ENCODE data around the gene CABS1. TPM values are rescaled to one million over a fixed set of nuclear protein-coding genes. Genes with fewer than 3 reads are reported as not detected.

Gene CABS1
- total and polyA plus RNA-seq, 10 of the 15 experiments (the other 5 are each of a cell fraction or from before 2014, with no cell fraction given), result not detected

DNA sequence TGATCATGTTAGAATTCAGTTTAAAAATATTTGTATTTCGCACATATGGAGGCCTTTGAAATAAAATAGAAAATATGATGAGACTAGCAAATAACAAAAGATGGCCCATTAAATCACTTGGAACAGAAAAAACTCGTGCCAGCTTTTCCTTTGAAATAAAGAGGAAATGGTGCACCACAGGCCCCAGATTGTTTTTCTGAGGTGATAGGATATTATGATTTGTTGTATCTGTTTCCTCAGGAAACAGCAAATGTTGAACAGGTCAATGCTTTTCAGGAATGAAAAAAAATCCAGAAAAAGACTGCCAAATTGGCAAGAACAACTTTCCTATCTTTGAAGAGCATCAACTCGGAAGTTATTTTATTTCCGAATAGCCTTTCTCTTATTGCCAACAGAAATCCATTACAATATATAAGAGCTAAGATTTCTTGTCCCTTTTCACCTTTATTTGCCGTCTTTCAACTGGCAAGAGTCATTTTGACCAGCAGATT, 48.0 kb downstream of the CABS1 start, which contains the start of gene SMR3B:
SMR3B (plus strand) TSS at position 441 of the 491 bp plus-strand sequence. CDS start 1,380 bp downstream, outside the sequence.
- ChIA-PET RAD21 (ENCODE audit: unreplicated experiment) (no interaction called here), SMC1A (ENCODE audit: uncharacterized antibody, unreplicated experiment) (interaction anchor here (1.9 kb wide), 1 partner anchor 19 kb away, joined by 6 read pairs; no protein-coding TSS in a partner anchor), POLR2A (no interaction called here), CTCF (no interaction called here)
- no TSS peak for BruUV-seq (replicated peaks)
- no peaks in the 10 kb centered on the region for H3K27me3 ChIP-seq (replicated peaks in 1 of 2; ENCODE audit: control insufficient read depth in 2 of 2, insufficient read depth in 2 of 2, low read length in 1 of 2)
- no peaks in the 10 kb centered on the region for H3K4me1 ChIP-seq (ENCODE audit: control insufficient read depth, insufficient read depth, low read length)
- FAIRE-seq (no peak), DNase-seq (ENCODE audit: low read depth, low spot score) (no peak), ATAC-seq (no peak)
- H3K4me3 ChIP-seq, result no peak within 1 kb of the TSS
- H3K9ac ChIP-seq (ENCODE audit: control insufficient read depth, insufficient read depth, low read length), result no peak within 1 kb of the TSS
- no peaks in the 10 kb centered on the region for H4K20me1 ChIP-seq (ENCODE audit: control insufficient read depth, insufficient read depth)
- TF ChIP-seq ZNF274 (IDR thresholded peaks at IDR 0.05; ENCODE audit: insufficient read depth, insufficient read length), result no peak
- no peaks in the 10 kb centered on the region for H3K79me2 ChIP-seq (ENCODE audit: control insufficient read depth, insufficient read depth, low read length)
- no peaks in the 10 kb centered on the region for H3K36me3 ChIP-seq (ENCODE audit: control insufficient read depth in 2 of 2, insufficient read depth in 2 of 2, low read length in 1 of 2)
- 39% methylated on average over 5 of the region's 5 CpGs for WGBS (ENCODE audit: insufficient coverage, insufficient replicate concordance, low lambda C conversion rate, missing lambda C conversion rate)
- no peak within 1 kb of the TSS for H2AFZ ChIP-seq (ENCODE audit: control insufficient read depth, low read depth, low read length)
- H3K27ac ChIP-seq (ENCODE audit: control insufficient read depth, insufficient read depth), result no peak within 1 kb of the TSS
- intact Hi-C loops (cut with micrococcal nuclease; ENCODE audit: unreplicated experiment), result no loop called here
- in situ Hi-C loops (cut with MboI), result no loop called here
- no peaks in the 10 kb centered on the region for H3K9me3 ChIP-seq (replicated peaks; ENCODE audit: control insufficient read depth, insufficient read depth, low read length)
- no peak within 1 kb of the TSS for H3K4me2 ChIP-seq (ENCODE audit: control insufficient read depth, insufficient read depth)

Other genes starting within 250 kb of the CABS1 start
Only the 7 nearest of the 9 such genes appear.
- not detected in 2 replicates for gene ODAM, start 139.3 kb upstream of the CABS1 start, total RNA-seq (2014; rRNA removed)
- not detected in 2 replicates for gene ODAM, start 139.3 kb upstream of the CABS1 start, total RNA-seq (2014; rRNA removed; fragmentation: Illumina TruSeq; extraction: Trizol)
- gene ODAM, start 139.3 kb upstream of the CABS1 start, total RNA-seq (2021), result not detected in 2 replicates
- not detected in 2 replicates for gene ODAM, start 139.3 kb upstream of the CABS1 start, polyA plus RNA-seq (2011; rRNA removed)
- not detected in 2 replicates for gene ODAM, start 139.3 kb upstream of the CABS1 start, polyA plus RNA-seq (2014; fragmentation: Illumina TruSeq; extraction: Trizol)
- gene ODAM, start 139.3 kb upstream of the CABS1 start, polyA plus RNA-seq (2014; fragmentation: Nextera tagmentation; extraction: Ambion mirVana), result not detected
- not detected in 2 replicates for gene ODAM, start 139.3 kb upstream of the CABS1 start, polyA plus RNA-seq (2014; rRNA removed)
- not detected for gene ODAM, start 139.3 kb upstream of the CABS1 start, polyA plus RNA-seq (2016; fragmentation: Nextera tagmentation; extraction: Ambion mirVana)
- gene FDCSP, start 108.9 kb upstream of the CABS1 start, total RNA-seq (2014; rRNA removed), result not detected in 2 replicates
- not detected in 2 replicates for gene FDCSP, start 108.9 kb upstream of the CABS1 start, total RNA-seq (2014; rRNA removed; fragmentation: Illumina TruSeq; extraction: Trizol)
- not detected in 2 replicates for gene FDCSP, start 108.9 kb upstream of the CABS1 start, total RNA-seq (2021)
- not detected in 2 replicates for gene FDCSP, start 108.9 kb upstream of the CABS1 start, polyA plus RNA-seq (2011; rRNA removed)
- gene FDCSP, start 108.9 kb upstream of the CABS1 start, polyA plus RNA-seq (2014; fragmentation: Illumina TruSeq; extraction: Trizol), result not detected in 2 replicates
- not detected for gene FDCSP, start 108.9 kb upstream of the CABS1 start, polyA plus RNA-seq (2014; fragmentation: Nextera tagmentation; extraction: Ambion mirVana)
- not detected in 2 replicates for gene FDCSP, start 108.9 kb upstream of the CABS1 start, polyA plus RNA-seq (2014; rRNA removed)
- gene FDCSP, start 108.9 kb upstream of the CABS1 start, polyA plus RNA-seq (2016; fragmentation: Nextera tagmentation; extraction: Ambion mirVana), result not detected
- not detected in 2 replicates for gene CSN3, start 92.4 kb upstream of the CABS1 start, total RNA-seq (2014; rRNA removed)
- not detected in 2 replicates for gene CSN3, start 92.4 kb upstream of the CABS1 start, total RNA-seq (2014; rRNA removed; fragmentation: Illumina TruSeq; extraction: Trizol)
- gene CSN3, start 92.4 kb upstream of the CABS1 start, total RNA-seq (2021), result not detected in 2 replicates
- gene CSN3, start 92.4 kb upstream of the CABS1 start, polyA plus RNA-seq (2011; rRNA removed), result not detected in 2 replicates
- not detected in 2 replicates for gene CSN3, start 92.4 kb upstream of the CABS1 start, polyA plus RNA-seq (2014; fragmentation: Illumina TruSeq; extraction: Trizol)
- not detected for gene CSN3, start 92.4 kb upstream of the CABS1 start, polyA plus RNA-seq (2014; fragmentation: Nextera tagmentation; extraction: Ambion mirVana)
- gene CSN3, start 92.4 kb upstream of the CABS1 start, polyA plus RNA-seq (2014; rRNA removed), result not detected in 2 replicates
- gene CSN3, start 92.4 kb upstream of the CABS1 start, polyA plus RNA-seq (2016; fragmentation: Nextera tagmentation; extraction: Ambion mirVana), result not detected
- not detected in 2 replicates for gene SMR3A, start 25.8 kb downstream of the CABS1 start, total RNA-seq (2014; rRNA removed)
- gene SMR3A, start 25.8 kb downstream of the CABS1 start, total RNA-seq (2014; rRNA removed; fragmentation: Illumina TruSeq; extraction: Trizol), result not detected in 2 replicates
- gene SMR3A, start 25.8 kb downstream of the CABS1 start, total RNA-seq (2021), result not detected in 2 replicates
- not detected in 2 replicates for gene SMR3A, start 25.8 kb downstream of the CABS1 start, polyA plus RNA-seq (2011; rRNA removed)
- not detected in 2 replicates for gene SMR3A, start 25.8 kb downstream of the CABS1 start, polyA plus RNA-seq (2014; fragmentation: Illumina TruSeq; extraction: Trizol)
- not detected for gene SMR3A, start 25.8 kb downstream of the CABS1 start, polyA plus RNA-seq (2014; fragmentation: Nextera tagmentation; extraction: Ambion mirVana)
- gene SMR3A, start 25.8 kb downstream of the CABS1 start, polyA plus RNA-seq (2014; rRNA removed), result not detected in 2 replicates
- gene SMR3A, start 25.8 kb downstream of the CABS1 start, polyA plus RNA-seq (2016; fragmentation: Nextera tagmentation; extraction: Ambion mirVana), result not detected
- gene SMR3B, start 48.1 kb downstream of the CABS1 start, total RNA-seq (2014; rRNA removed), result not detected in 2 replicates
- gene SMR3B, start 48.1 kb downstream of the CABS1 start, total RNA-seq (2014; rRNA removed; fragmentation: Illumina TruSeq; extraction: Trizol), result not detected in 2 replicates
- gene SMR3B, start 48.1 kb downstream of the CABS1 start, total RNA-seq (2021), result not detected in 2 replicates
- not detected in 2 replicates for gene SMR3B, start 48.1 kb downstream of the CABS1 start, polyA plus RNA-seq (2011; rRNA removed)
- not detected in 2 replicates for gene SMR3B, start 48.1 kb downstream of the CABS1 start, polyA plus RNA-seq (2014; fragmentation: Illumina TruSeq; extraction: Trizol)
- not detected for gene SMR3B, start 48.1 kb downstream of the CABS1 start, polyA plus RNA-seq (2014; fragmentation: Nextera tagmentation; extraction: Ambion mirVana)
- not detected in 2 replicates for gene SMR3B, start 48.1 kb downstream of the CABS1 start, polyA plus RNA-seq (2014; rRNA removed)
- under 1 TPM in 1 of 2 experiments, not detected in 1; 0.32 TPM for gene SMR3B, start 48.1 kb downstream of the CABS1 start, polyA plus RNA-seq (2016; fragmentation: Nextera tagmentation; extraction: Ambion mirVana)
- gene OPRPN, start 63.0 kb downstream of the CABS1 start, total RNA-seq (2014; rRNA removed), result not detected in 2 replicates
- not detected in 2 replicates for gene OPRPN, start 63.0 kb downstream of the CABS1 start, total RNA-seq (2014; rRNA removed; fragmentation: Illumina TruSeq; extraction: Trizol)
- gene OPRPN, start 63.0 kb downstream of the CABS1 start, total RNA-seq (2021), result not detected in 2 replicates
- 0.33 TPM in 1 of 2 replicates, not detected in the other for gene OPRPN, start 63.0 kb downstream of the CABS1 start, polyA plus RNA-seq (2011; rRNA removed)
- 0.16 TPM in 1 of 2 replicates, not detected in the other for gene OPRPN, start 63.0 kb downstream of the CABS1 start, polyA plus RNA-seq (2014; fragmentation: Illumina TruSeq; extraction: Trizol)
- not detected for gene OPRPN, start 63.0 kb downstream of the CABS1 start, polyA plus RNA-seq (2014; fragmentation: Nextera tagmentation; extraction: Ambion mirVana)
- 0.32 TPM in 1 of 2 replicates, not detected in the other for gene OPRPN, start 63.0 kb downstream of the CABS1 start, polyA plus RNA-seq (2014; rRNA removed)
- gene OPRPN, start 63.0 kb downstream of the CABS1 start, polyA plus RNA-seq (2016; fragmentation: Nextera tagmentation; extraction: Ambion mirVana), result not detected
- gene MUC7, start 137.2 kb downstream of the CABS1 start, total RNA-seq (2014; rRNA removed), result not detected in 2 replicates
- not detected in 2 replicates for gene MUC7, start 137.2 kb downstream of the CABS1 start, total RNA-seq (2014; rRNA removed; fragmentation: Illumina TruSeq; extraction: Trizol)
- gene MUC7, start 137.2 kb downstream of the CABS1 start, total RNA-seq (2021), result not detected in 2 replicates
- not detected in 2 replicates for gene MUC7, start 137.2 kb downstream of the CABS1 start, polyA plus RNA-seq (2011; rRNA removed)
- not detected in 2 replicates for gene MUC7, start 137.2 kb downstream of the CABS1 start, polyA plus RNA-seq (2014; fragmentation: Illumina TruSeq; extraction: Trizol)
- gene MUC7, start 137.2 kb downstream of the CABS1 start, polyA plus RNA-seq (2014; fragmentation: Nextera tagmentation; extraction: Ambion mirVana), result not detected
- gene MUC7, start 137.2 kb downstream of the CABS1 start, polyA plus RNA-seq (2014; rRNA removed), result not detected in 2 replicates
- not detected for gene MUC7, start 137.2 kb downstream of the CABS1 start, polyA plus RNA-seq (2016; fragmentation: Nextera tagmentation; extraction: Ambion mirVana)